T follicular helper cell (primary cell): ENCODE measurements around the gene NRG3.
"Not testable (repeated sequence)": the region's sequence is repeated elsewhere in the genome, so short reads cannot be mapped to it uniquely, and the experiment has no call there.

Source experiments
- DNase-seq: peaks from one replicate; pipeline ENCODE4 v3.0.0-alpha.2; 2020; ENCODE audit warnings: low read depth

Gene NRG3

GRCh38 chr10:81959016-81959415 lies 84.0 kb downstream of the NRG3 start:
- no peak for DNase-seq

- DNase-seq: no peak
Measured at GRCh38 chr10:81961451-81962184, 86.6 kb downstream of the NRG3 start.

DNA sequence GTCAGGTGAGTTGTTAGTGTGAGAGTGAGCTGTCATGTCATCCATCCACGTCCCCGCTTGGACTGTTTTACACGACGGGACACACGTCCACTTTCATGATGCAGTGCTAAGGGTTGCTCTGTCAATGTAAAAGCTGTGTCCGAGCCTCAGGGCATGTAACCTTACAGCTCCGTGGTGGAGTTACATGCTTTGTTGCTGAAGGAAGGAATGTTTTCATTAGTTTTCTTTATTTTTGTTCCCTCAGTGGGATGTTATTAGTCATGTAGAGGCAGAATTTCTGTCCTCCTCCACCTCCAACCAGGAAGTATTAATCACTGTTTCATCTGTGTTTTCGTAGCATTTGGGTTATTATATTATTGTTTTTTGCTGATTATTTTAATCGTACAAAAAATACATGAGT lies 88.6 kb downstream of the NRG3 start:
- DNase-seq: no peak

DNA sequence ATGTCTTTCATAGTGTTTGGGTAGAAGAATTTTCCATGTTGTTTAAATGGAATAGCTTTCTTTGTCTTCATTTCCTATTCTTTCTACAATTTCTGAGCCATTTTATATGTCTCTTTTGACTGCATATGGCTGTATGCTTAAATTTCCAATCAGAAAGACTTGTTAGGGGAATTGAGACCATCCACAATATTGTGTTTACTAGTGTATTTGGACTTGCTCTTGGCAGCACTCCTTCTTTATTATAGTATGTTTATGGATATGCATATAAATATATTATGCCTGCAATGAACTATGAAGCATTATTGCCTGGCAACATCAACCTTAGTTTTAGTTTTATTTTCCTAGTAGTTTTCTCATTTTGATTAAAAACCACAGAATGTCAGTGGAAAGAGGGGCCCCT lies 92.7 kb downstream of the NRG3 start:
- DNase-seq: no peak

GRCh38 chr10:81969136-81969535 lies 94.1 kb downstream of the NRG3 start:
- no peak for DNase-seq

GRCh38 chr10:81978238-81978637 lies 103.2 kb downstream of the NRG3 start:
- DNase-seq: no peak

DNA sequence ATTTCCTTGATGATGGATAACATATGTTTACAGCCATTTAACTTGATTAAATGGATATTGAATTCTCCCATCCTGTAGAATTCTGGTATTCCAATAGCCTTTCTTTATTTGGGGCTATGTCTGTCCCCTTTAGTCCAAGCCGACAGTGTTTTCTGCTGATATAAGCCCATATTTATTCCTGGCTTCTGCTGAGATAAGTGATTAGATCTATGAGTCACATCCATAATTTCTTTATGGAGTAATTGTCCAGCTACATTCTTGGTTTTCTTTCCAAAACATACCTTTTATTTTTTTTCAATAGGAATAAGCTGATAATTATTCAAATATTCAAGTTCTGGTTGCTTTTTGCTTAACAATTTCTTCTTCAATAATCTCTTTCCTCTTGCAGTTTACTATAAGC lies 106.7 kb downstream of the NRG3 start:
- no peak for DNase-seq

GRCh38 chr10:81984428-81984827 lies 109.4 kb downstream of the NRG3 start:
- no peak for DNase-seq

- DNase-seq: no peak
Measured at GRCh38 chr10:81995254-81995653, 120.3 kb downstream of the NRG3 start.

DNA sequence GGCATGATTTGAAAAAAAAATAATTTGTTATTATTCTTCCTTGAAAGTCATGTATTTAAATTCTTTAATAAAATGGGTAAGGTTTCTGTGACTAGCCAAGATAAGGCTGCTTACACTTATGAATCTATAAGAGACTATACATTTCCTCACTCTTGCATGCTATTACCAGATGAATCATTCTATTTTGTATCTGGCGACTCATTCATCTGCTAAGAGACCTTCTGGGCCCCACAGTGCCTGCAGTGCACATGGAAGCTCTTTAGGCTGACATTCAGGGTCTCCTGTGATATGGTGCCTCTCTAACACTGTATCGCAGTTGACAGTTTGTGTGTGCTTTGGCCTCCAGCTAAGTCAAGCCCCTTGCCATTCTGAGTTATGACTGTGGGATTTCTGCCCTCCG lies 121.9 kb downstream of the NRG3 start:
- DNase-seq: no peak

- no peak for DNase-seq
Measured at GRCh38 chr10:82020999-82021398, 146.0 kb downstream of the NRG3 start.

DNA sequence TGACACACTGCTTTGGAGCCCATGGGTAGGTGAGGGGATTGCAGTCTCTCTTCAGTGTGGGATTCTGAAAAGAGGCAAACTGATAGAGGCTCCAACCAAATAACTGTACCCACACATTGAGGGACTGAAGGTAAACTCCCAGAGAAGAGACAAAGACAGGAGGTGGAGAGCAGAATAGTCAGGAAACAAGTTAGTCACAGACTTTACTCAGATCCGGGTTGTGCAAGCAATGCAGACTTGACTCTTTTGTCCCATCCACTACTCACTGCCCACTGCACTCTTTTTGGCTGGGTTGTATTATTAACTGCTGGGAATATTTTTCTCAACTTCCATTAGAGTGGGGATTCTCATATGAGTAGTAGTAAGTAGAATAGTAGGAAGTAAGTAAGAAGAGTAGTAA lies 152.7 kb downstream of the NRG3 start:
- DNase-seq: no peak

- no peak for DNase-seq
Measured at GRCh38 chr10:82037076-82037475, 162.1 kb downstream of the NRG3 start.

DNA sequence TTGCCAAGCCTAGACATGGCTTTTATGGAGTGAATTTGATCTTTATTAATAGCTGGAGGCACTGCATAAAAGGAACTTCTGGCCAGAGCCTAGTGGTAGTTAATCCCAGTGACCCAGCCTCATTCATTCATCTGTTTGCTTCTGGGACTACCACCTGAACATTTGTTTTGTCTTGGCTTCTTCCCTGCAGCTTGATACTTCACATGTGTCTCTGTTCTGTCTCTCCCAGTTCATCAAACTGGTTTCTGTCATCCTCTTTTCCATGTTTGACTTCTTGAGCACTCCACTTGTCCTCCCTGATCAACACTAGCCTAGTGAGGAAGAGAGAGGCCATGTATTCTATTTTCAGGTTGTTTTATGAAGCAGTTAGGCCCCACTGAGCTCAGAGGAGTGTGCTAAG lies 163.6 kb downstream of the NRG3 start:
- no peak for DNase-seq

DNA sequence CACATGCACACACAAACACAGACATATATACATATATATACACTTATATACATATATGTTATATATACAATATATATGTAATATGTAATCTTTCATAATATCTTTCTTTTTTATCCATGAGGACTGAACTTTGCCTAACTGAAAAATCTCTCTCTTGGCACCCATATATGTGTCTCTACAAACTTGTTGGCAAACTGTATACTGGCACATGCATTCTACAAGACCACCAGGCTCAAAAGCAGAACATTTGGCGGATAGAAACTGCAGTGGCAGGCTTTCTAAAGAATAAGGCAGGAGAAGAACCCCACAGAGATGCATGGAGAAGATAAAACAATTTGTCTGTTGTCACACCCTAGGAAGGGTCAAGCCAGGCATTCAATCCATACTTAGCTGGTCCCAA lies 165.3 kb downstream of the NRG3 start:
- no peak for DNase-seq

DNA sequence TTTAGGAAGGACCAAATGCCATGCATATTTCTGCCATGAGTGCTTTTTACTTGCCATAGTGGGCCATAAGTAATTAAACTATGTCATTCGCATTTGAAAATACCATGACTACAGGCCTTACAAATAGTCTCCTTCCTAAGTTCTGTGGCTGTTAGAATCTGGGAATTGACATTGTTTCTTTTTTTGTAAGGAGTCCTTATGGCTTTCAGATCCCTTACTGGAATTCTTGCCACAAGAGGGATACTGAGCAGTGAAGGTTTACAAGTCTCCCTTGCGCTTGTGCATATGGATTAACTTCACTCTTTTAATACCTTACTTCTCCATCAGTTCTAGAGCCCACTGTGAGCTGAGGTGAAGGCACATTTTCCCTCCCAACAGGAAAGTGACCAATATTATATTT lies 166.0 kb downstream of the NRG3 start:
- no peak for DNase-seq

DNA sequence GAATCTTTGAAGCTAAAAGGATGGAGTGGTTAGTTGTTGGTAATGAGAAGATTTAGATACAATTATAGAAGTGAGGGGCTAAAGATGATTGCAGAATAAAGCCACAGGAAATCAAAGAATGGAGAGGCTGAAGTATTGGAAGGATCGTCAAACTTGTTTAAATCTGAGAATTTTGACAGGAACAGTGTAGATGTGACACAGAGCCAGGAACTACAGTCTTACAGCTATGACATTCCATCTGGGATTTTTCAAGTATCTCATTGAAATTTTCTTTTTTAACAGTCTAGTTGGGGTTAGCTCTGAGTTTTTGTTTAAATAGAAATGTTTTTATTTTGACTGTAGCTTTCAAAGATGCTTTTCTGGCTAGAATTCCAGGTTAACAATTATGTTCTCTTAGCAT lies 181.4 kb downstream of the NRG3 start:
- DNase-seq: no peak

DNA sequence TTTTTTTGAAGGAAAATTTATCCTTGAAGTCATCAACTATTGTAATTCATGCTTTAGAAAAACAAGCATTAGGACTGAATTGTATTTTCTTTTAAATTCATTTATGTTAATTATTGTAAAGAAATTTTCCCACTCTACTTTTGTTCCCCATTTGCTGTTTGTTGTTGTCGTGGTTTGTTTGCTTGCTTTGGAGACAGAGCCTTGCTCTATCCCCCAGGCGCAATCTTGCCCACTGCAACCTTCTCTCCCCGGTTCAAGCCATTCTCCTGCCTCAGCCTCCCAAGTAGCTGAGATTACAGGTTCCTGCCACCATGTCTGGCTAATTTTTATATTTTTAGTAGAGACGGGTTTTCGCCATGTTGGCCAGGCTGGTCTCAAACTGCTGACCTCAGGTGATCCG lies 192.2 kb downstream of the NRG3 start:
- DNase-seq: not testable (repeated sequence)

DNA sequence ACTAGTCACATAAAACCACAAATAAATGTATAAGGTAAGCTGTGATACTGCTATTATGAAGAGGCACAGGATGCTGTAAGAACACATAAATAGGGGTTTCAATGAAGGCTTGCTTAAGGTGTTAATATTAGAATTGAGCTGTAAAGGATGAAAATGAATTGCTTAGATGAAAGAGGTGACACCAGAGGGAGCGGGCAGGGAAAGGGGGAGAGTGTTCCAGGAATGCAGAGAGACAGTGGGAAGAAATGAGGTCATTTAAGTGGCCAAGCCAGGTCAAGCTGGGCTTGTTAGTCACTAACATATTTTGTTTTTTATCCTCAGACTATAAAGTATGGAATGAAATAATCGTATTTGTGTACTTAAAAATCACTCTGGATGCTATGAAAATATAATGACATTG lies 193.5 kb downstream of the NRG3 start:
- no peak for DNase-seq

GRCh38 chr10:82071231-82071630 lies 196.2 kb downstream of the NRG3 start:
- DNase-seq: no peak

DNA sequence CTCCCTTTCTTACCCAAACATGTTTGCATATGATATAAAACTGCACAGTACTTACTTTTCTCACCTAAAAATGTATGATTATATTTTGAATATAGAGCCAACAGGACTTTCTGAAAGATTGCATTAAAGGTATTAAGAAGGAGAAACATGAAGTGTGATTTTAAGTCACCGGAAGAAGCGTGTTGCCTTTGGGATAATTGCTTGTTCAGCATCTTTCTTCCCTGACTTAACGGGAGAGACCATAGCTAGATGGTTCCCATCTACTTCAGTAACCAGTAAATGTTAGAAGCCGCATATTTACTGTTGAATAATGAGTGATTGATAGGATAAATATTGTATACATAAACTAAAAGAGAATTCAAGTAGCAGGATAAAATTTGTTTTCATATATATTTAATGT lies 197.1 kb downstream of the NRG3 start:
- no peak for DNase-seq

DNA sequence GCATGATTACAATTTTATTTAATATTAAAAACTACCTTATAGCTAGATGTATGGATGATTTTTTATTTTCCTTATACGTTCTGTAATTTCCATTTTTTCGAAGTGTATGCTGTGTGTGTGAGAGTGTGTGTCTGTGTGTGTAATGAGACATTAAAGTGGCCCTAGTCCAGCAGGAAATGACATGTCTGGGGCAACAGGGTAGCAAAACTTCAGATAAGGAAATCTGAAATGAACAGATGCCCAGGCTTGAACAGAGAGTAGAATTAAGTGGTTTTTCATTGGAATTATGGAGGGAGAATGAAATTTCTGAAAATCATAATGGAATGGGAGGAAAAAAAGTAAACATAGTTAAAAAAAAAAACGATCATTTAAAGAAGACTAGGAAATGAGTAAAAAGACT lies 200.6 kb downstream of the NRG3 start:
- DNase-seq: no peak

DNA sequence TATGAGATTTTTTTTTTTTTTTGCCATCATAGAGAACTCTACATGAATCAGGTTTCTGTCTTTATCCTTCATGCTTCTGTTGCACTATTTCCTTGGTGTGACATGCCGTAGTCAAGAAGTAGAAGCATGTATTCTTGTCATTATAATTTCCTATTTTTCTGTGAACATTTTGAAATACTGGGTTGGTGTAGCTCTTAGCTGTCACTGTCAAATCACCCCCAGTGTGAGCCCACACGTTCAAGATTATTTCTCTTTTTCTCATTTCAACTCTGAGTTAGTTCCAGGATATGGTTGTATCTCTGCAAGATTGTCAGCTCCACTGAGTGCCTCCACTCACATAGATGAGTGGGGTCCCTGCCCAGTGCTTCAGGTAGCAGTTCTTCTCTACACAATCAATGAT lies 209.5 kb downstream of the NRG3 start:
- DNase-seq: no peak

GRCh38 chr10:82084904-82085303 lies 209.9 kb downstream of the NRG3 start:
- DNase-seq: no peak

- DNase-seq: no peak
Measured at GRCh38 chr10:82089327-82089726, 214.3 kb downstream of the NRG3 start.
